ENCODE data around the gene APLP2.

- no peak for TF ChIP-seq POLR2A (IDR thresholded peaks at IDR 0.05)
- TF ChIP-seq CTCF (IDR thresholded peaks at IDR 0.05): no peak
These were observed 93.0 kb downstream of the APLP2 start for GRCh38 chr11:130162733-130163132.

Measured in testis (tissue), 2 donors.